ENCODE results near the gene EIF5A2. TPM values are rescaled to one million over a fixed set of nuclear protein-coding genes. Genes with fewer than 3 reads are reported as not detected.
"Not testable (repeated sequence)": the region's sequence is repeated elsewhere in the genome, so short reads cannot be mapped to it uniquely, and the experiment has no call there.

EIF5A2 gene
- total RNA-seq, 1 donor from 2014 or later = 10.0 TPM

DNA sequence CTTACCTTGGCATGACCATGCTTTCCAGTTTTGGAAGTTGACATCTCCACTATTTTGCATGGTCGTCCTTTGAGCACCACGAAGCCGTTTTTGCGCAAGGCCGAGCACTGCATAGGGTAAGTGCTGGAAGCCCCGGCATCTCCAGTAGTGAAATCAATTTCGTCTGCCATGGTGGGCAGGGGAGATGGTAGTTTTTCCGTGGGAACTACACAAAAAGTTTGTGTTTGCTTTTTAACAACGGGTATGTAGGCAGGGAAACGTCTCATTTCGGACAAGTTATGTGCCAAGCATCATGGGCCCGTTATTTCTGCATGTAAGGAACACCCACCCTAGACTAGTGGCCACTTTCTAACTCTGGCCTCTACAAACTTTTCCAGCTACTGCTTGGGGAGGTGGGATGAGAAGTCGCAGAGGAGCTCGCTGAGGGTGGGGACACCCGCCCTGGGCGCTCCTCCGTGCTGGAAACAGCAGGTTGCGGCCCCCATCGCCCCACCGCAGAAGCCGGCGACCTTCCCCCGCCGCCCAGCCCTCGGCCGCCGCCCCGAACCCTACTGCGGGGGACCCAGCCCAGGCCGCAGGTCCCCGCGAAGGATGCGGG, 701 bp downstream of the EIF5A2 start:
- Mint-ChIP-seq H3K36me3 (peaks cover 8% of the 10 kb centered on the region), H3K4me3 (peak overlapping the region; percentile 96), H3K4me1 (ENCODE audit: unreplicated experiment) (peaks cover 13% of the 10 kb centered on the region), H3K27me3 (peaks cover 14% of the 10 kb centered on the region), H3K9me3 (peaks cover 17% of the 10 kb centered on the region), H3K27ac (peak overlapping the region; percentile 41)
- TF ChIP-seq, protein P1, sequence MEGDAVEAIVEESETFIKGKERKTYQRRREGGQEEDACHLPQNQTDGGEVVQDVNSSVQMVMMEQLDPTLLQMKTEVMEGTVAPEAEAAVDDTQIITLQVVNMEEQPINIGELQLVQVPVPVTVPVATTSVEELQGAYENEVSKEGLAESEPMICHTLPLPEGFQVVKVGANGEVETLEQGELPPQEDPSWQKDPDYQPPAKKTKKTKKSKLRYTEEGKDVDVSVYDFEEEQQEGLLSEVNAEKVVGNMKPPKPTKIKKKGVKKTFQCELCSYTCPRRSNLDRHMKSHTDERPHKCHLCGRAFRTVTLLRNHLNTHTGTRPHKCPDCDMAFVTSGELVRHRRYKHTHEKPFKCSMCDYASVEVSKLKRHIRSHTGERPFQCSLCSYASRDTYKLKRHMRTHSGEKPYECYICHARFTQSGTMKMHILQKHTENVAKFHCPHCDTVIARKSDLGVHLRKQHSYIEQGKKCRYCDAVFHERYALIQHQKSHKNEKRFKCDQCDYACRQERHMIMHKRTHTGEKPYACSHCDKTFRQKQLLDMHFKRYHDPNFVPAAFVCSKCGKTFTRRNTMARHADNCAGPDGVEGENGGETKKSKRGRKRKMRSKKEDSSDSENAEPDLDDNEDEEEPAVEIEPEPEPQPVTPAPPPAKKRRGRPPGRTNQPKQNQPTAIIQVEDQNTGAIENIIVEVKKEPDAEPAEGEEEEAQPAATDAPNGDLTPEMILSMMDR (conservative IDR thresholded peaks at IDR 0.05) = no peak
- DNase-seq (ENCODE audit: extremely low spot score, unreplicated experiment) = no peak

- no peak for DNase-seq (ENCODE audit: extremely low spot score, unreplicated experiment)
- Mint-ChIP-seq H3K9me3 (peaks cover 12% of the 10 kb centered on the region), H3K27me3 (peaks cover 14% of the 10 kb centered on the region), H3K27ac (no peak overlapping the region), H3K4me1 (ENCODE audit: unreplicated experiment) (peaks cover 13% of the 10 kb centered on the region), H3K36me3 (peaks cover 8% of the 10 kb centered on the region), H3K4me3 (peak overlapping the region; percentile 1)
- TF ChIP-seq, protein P1 (conservative IDR thresholded peaks at IDR 0.05) = no peak
Observed at GRCh38 chr3:170905862-170906261, 2.6 kb downstream of the EIF5A2 start.

GRCh38 chr3:170903123-170903522, 5.3 kb downstream of the EIF5A2 start:
- Mint-ChIP-seq H3K4me1 (ENCODE audit: unreplicated experiment) (peaks cover 13% of the 10 kb centered on the region), H3K9me3 (peaks cover 4% of the 10 kb centered on the region), H3K4me3 (no peak overlapping the region), H3K27me3 (peaks cover 10% of the 10 kb centered on the region), H3K36me3 (peaks cover 11% of the 10 kb centered on the region), H3K27ac (no peak overlapping the region)
- TF ChIP-seq, protein P1 (conservative IDR thresholded peaks at IDR 0.05) = no peak
- no peak for DNase-seq (ENCODE audit: extremely low spot score, unreplicated experiment)

GRCh38 chr3:170899455-170899854, 9.0 kb downstream of the EIF5A2 start:
- H3K4me3 Mint-ChIP-seq = no peak overlapping the region
- H3K36me3 Mint-ChIP-seq = peaks cover 18% of the 10 kb centered on the region
- TF ChIP-seq, protein P1 (conservative IDR thresholded peaks at IDR 0.05) = no peak
- peaks cover 12% of the 10 kb centered on the region for H3K9me3 Mint-ChIP-seq
- no peaks in the 10 kb centered on the region for H3K27me3 Mint-ChIP-seq
- no peaks in the 10 kb centered on the region for H3K4me1 Mint-ChIP-seq (ENCODE audit: unreplicated experiment)
- H3K27ac Mint-ChIP-seq = no peak overlapping the region
- DNase-seq (ENCODE audit: extremely low spot score, unreplicated experiment) = no peak

- no peaks in the 10 kb centered on the region for H3K4me1 Mint-ChIP-seq (ENCODE audit: unreplicated experiment)
- no peaks in the 10 kb centered on the region for H3K27me3 Mint-ChIP-seq
- H3K9me3 Mint-ChIP-seq = peaks cover 12% of the 10 kb centered on the region
- H3K36me3 Mint-ChIP-seq = peaks cover 18% of the 10 kb centered on the region
- no peak overlapping the region for H3K27ac Mint-ChIP-seq
- no peak overlapping the region for H3K4me3 Mint-ChIP-seq
- no peak for DNase-seq (ENCODE audit: extremely low spot score, unreplicated experiment)
- TF ChIP-seq, protein P1 (conservative IDR thresholded peaks at IDR 0.05) = no peak
Observed at GRCh38 chr3:170897978-170898377, 10.5 kb downstream of the EIF5A2 start.

DNA sequence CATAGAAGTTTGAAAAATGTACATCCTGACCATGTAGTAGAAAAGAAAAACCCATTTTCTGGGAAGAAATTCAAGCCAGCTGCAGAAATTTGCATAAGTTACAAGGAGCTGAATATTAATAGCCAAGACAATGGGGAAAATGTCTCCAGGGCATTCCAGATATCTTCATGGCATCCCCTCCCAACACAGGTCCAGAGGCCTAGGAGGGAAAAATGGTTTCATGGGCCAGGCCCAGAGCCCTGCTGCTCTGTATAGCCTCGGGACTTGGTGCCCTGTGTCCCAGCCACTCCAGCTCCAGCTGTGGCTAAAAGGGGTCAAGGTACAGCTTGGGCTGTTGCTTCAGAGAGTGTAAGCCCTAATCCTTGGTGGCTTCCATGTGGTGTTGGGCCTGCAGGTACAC, 11.2 kb downstream of the EIF5A2 start:
- not testable (repeated sequence) for H3K27ac Mint-ChIP-seq; H3K4me1 Mint-ChIP-seq (ENCODE audit: unreplicated experiment); H3K4me3 Mint-ChIP-seq; H3K27me3 Mint-ChIP-seq; DNase-seq (ENCODE audit: extremely low spot score, unreplicated experiment)
- peaks cover 12% of the 10 kb centered on the region for H3K9me3 Mint-ChIP-seq
- H3K36me3 Mint-ChIP-seq = peaks cover 18% of the 10 kb centered on the region
